SU-DHL-6 (cell line): ENCODE data around the gene SNX10.

ENCODE experiments used
- CTCF ChIP-seq: fragments of 200-600 bp; sonication (generic); IDR thresholded peaks from one replicate; pipeline ENCODE4 v1.5.1; 2017; ENCODE audit warnings: antibody characterized with exemption, mild to moderate bottlenecking, low read length, moderate library complexity; ENCODE audit not compliant: insufficient read depth, poor library complexity, severe bottlenecking
- EZH2phosphoT487 ChIP-seq: fragments of 200-600 bp; sonication (generic), shearing (Covaris generic); conservative IDR thresholded peaks from 2 replicates; pipeline ENCODE4 v1.6.1; 2018; ENCODE audit warnings: mild to moderate bottlenecking, antibody characterized with exemption, low read length, moderate library complexity, mixed read lengths

- no peak for TF ChIP-seq CTCF
- TF ChIP-seq EZH2phosphoT487: no peak
These were observed 107.3 kb downstream of the SNX10 start for GRCh38 chr7:26398756-26399509.
